Kidney epithelial cell (primary cell): ENCODE results near the gene TBL1X. TPM values are rescaled to one million over a fixed set of nuclear protein-coding genes. Genes with fewer than 3 reads are reported as not detected.

Source experiments
- DNase-seq: peaks from one replicate; pipeline ENCODE4 v3.0.0-alpha.2; 2010; ENCODE audit warnings: low read depth
- H3K27me3 ChIP-seq: 2 replicates; pipeline ENCODE4 v1.6.0; 2011; ENCODE audit warnings: low read length; ENCODE audit not compliant: control insufficient read depth, insufficient read depth
- H3K36me3 ChIP-seq: 2 replicates; pipeline ENCODE4 v1.5.1; 2011; ENCODE audit warnings: low read length; ENCODE audit not compliant: control insufficient read depth, insufficient read depth
- H3K4me3 ChIP-seq: 2 replicates; pipeline ENCODE4 v1.5.1; 2011; ENCODE audit warnings: low read depth, mild to moderate bottlenecking, control low read depth, low read length
- total RNA-seq: library from RNA; depleted of rRNA; stranded (reverse); fragments of >200 nt; gene quantifications from 2 replicates; pipeline ENCODE4 v1.2.3, GENCODE V29; 2015
- TF ChIP-seq, protein P1 (sequence below): IDR thresholded peaks from 2 replicates; pipeline ENCODE4 v1.5.1; 2011; ENCODE audit warnings: mild to moderate bottlenecking, moderate library complexity, low read length, control low read depth, inconsistent platforms; ENCODE audit not compliant: insufficient read depth, poor library complexity, severe bottlenecking

Gene TBL1X
- total RNA-seq, 1 donor from 2014 or later = 25.9 TPM

GRCh38 chrX:9510366-9510765 lies 45.5 kb downstream of the TBL1X start:
- no peaks in the 10 kb centered on the region for H3K36me3 ChIP-seq
- H3K4me3 ChIP-seq = no peak overlapping the region
- TF ChIP-seq, protein P1, sequence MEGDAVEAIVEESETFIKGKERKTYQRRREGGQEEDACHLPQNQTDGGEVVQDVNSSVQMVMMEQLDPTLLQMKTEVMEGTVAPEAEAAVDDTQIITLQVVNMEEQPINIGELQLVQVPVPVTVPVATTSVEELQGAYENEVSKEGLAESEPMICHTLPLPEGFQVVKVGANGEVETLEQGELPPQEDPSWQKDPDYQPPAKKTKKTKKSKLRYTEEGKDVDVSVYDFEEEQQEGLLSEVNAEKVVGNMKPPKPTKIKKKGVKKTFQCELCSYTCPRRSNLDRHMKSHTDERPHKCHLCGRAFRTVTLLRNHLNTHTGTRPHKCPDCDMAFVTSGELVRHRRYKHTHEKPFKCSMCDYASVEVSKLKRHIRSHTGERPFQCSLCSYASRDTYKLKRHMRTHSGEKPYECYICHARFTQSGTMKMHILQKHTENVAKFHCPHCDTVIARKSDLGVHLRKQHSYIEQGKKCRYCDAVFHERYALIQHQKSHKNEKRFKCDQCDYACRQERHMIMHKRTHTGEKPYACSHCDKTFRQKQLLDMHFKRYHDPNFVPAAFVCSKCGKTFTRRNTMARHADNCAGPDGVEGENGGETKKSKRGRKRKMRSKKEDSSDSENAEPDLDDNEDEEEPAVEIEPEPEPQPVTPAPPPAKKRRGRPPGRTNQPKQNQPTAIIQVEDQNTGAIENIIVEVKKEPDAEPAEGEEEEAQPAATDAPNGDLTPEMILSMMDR = no peak
- no peaks in the 10 kb centered on the region for H3K27me3 ChIP-seq
- no peak for DNase-seq

GRCh38 chrX:9510980-9511379 lies 46.1 kb downstream of the TBL1X start:
- no peak overlapping the region for H3K4me3 ChIP-seq
- no peaks in the 10 kb centered on the region for H3K36me3 ChIP-seq
- DNase-seq = no peak
- H3K27me3 ChIP-seq = no peaks in the 10 kb centered on the region
- TF ChIP-seq, protein P1 = no peak

DNA sequence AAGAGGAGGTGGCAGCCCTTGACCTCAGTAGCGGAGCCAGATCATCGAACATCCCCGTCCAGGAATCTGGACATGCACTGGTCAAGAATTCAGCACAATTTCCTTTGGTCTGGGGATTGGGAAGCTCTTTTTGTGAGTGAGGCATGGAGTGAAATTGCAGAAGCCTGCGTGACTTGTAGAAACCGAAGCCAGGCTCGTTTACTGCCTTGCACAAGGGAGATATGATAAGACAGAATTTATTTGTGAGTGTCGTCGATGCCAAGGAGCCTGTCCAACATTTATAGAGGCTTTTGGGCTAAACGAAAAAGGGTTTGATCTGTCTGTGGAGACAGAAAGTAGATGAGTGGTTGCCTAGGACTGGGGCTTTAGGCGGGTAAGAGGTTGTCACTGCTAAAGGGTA lies 50.6 kb downstream of the TBL1X start:
- no peak for DNase-seq
- TF ChIP-seq, protein P1 = no peak

GRCh38 chrX:9515973-9516538 lies 51.2 kb downstream of the TBL1X start:
- DNase-seq = no peak
- TF ChIP-seq, protein P1 = no peak
- Histone ChIP-seq H3K4me3 (no peak overlapping the region), H3K36me3 (no peaks in the 10 kb centered on the region), H3K27me3 (no peaks in the 10 kb centered on the region)

More for the DNA sequence above, 50.6 kb downstream of the TBL1X start:
- no peak overlapping the region for H3K4me3 ChIP-seq
- no peaks in the 10 kb centered on the region for H3K27me3 ChIP-seq
- H3K36me3 ChIP-seq = no peaks in the 10 kb centered on the region

GRCh38 chrX:9516635-9517034 lies 51.8 kb downstream of the TBL1X start:
- H3K27me3 ChIP-seq = no peaks in the 10 kb centered on the region
- H3K36me3 ChIP-seq = no peaks in the 10 kb centered on the region
- DNase-seq = no peak
- H3K4me3 ChIP-seq = no peak overlapping the region
- TF ChIP-seq, protein P1 = no peak

DNA sequence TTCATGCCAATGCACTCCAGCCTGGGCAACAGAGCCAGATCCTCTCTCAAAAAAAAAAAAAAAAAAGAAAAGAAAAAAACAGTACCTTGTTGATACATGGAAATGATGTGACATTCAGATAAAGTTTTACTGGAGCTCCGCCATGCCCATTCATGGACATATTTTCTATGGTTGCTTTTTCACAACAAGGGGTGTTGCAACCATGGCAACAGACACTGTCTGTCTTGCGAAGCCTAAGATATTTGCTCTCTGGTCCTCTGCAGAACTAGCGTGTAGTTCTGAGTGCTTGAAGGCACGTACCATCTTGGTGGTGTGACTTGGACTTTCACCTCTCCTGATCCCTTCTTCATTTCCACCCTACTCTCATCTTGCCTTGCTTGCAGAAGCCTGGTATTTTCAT lies 53.2 kb downstream of the TBL1X start:
- Histone ChIP-seq H3K27me3 (no peaks in the 10 kb centered on the region), H3K4me3 (no peak overlapping the region), H3K36me3 (no peaks in the 10 kb centered on the region)
- TF ChIP-seq, protein P1 = no peak
- no peak for DNase-seq
